Lower lobe of right lung (tissue), 2 donors: Measurements from ENCODE around the gene DPP7. TPM values are rescaled to one million over a fixed set of nuclear protein-coding genes. Genes with fewer than 3 reads are reported as not detected.

Experiments
- ATAC-seq, 2 donors: fragments of 200-7000 bp; cut with Tn5 transposase; one replicate each; pipeline ENCODE4 v1.9.1; 2020 to 2022; ENCODE audit warnings: mild to moderate bottlenecking in 2 of 2, moderate library complexity in 2 of 2
- DNase-seq: peaks from one replicate; pipeline ENCODE4 v3.0.0-alpha.2; 2020
- H3K27ac ChIP-seq: fragments of 200-600 bp; one replicate; pipeline ENCODE4 v1.8.0; 2022
- H3K27me3 ChIP-seq: fragments of 200-600 bp; one replicate; pipeline ENCODE4 v1.8.0; 2022; ENCODE audit warnings: low read depth
- H3K36me3 ChIP-seq: fragments of 200-600 bp; one replicate; pipeline ENCODE4 v1.8.0; 2022; ENCODE audit warnings: mild to moderate bottlenecking
- H3K4me1 ChIP-seq: fragments of 200-600 bp; one replicate; pipeline ENCODE4 v1.8.0; 2022
- H3K4me3 ChIP-seq: fragments of 200-600 bp; one replicate; pipeline ENCODE4 v1.8.0; 2022; ENCODE audit warnings: mild to moderate bottlenecking
- H3K9me3 ChIP-seq: fragments of 200-600 bp; one replicate; pipeline ENCODE4 v1.8.0; 2022
- intact Hi-C: fragments of 100-400 bp; cut with DNase I; formaldehyde crosslinking; loops from one replicate; pipeline ENCODE4 v1.11.0; 2022
- total RNA-seq: library from RNA; stranded (reverse); fragmentation: NEBNext Ultra II Directional; extraction: Animal tissue kit (Norgen Biotek cat#: 25700); gene quantifications from one replicate; pipeline ENCODE4 v1.2.1, GENCODE V29; 2021
- TF ChIP-seq, protein P1 (sequence below): fragments of 200-600 bp; IDR thresholded peaks from one replicate; pipeline ENCODE4 v1.8.0; 2022; ENCODE audit warnings: antibody characterized with exemption, mild to moderate bottlenecking
- donor health status: DM: no; HTN: yes; CAD: no; lungs with severe emphysema.

Gene DPP7
- total RNA-seq, 1 donor from 2014 or later = 190 TPM

GRCh38 chr9:137116728-137117127 lies 2.2 kb upstream of the DPP7 start:
- H3K27ac ChIP-seq = no peak overlapping the region
- no peaks in the 10 kb centered on the region for H3K9me3 ChIP-seq
- TF ChIP-seq, protein P1, sequence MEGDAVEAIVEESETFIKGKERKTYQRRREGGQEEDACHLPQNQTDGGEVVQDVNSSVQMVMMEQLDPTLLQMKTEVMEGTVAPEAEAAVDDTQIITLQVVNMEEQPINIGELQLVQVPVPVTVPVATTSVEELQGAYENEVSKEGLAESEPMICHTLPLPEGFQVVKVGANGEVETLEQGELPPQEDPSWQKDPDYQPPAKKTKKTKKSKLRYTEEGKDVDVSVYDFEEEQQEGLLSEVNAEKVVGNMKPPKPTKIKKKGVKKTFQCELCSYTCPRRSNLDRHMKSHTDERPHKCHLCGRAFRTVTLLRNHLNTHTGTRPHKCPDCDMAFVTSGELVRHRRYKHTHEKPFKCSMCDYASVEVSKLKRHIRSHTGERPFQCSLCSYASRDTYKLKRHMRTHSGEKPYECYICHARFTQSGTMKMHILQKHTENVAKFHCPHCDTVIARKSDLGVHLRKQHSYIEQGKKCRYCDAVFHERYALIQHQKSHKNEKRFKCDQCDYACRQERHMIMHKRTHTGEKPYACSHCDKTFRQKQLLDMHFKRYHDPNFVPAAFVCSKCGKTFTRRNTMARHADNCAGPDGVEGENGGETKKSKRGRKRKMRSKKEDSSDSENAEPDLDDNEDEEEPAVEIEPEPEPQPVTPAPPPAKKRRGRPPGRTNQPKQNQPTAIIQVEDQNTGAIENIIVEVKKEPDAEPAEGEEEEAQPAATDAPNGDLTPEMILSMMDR = no peak
- peaks cover 16% of the 10 kb centered on the region for H3K36me3 ChIP-seq
- intact Hi-C loops = no loop called here
- no peaks in the 10 kb centered on the region for H3K27me3 ChIP-seq
- DNase-seq (no peak), ATAC-seq (no peak)
- H3K4me3 ChIP-seq = no peak overlapping the region
- peaks cover 14% of the 10 kb centered on the region for H3K4me1 ChIP-seq

DNA sequence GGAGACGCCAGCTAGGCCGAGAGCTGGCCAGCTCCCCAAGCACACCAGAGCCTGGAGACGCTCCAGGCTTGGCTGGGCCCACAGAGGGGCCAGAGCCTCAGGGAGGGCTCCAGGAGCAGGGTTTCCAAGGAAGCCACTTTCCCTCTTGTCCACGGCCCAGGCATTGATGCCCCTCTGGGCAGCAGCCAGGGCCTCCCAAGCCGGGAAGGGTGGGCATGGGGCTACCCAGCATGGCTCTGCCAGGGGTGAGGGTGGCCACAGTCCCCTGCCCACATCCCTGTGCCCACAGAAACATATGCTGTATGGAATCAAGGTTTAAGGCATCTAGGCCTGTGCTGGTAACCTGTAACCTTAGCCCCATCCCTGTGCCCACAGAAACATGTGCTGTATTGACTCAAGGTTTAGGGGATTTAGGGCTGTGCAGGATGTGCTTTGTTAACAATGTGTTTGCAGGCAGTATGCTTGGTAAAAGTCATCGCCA lies 1.5 kb upstream of the DPP7 start:
- intact Hi-C loops = no loop called here
- H3K36me3 ChIP-seq = peaks cover 21% of the 10 kb centered on the region
- no peak for ATAC-seq

GRCh38 chr9:137115394-137116026 lies 977 bp upstream of the DPP7 start:
- DNase-seq (no peak), ATAC-seq (peak in 1 of 2 donors; percentile 1)
- H3K4me3 ChIP-seq = peak overlapping the region; percentile 85
- H3K36me3 ChIP-seq = peaks cover 25% of the 10 kb centered on the region
- no peaks in the 10 kb centered on the region for H3K9me3 ChIP-seq
- H3K27me3 ChIP-seq = no peaks in the 10 kb centered on the region
- intact Hi-C loops = no loop called here
- H3K27ac ChIP-seq = no peak overlapping the region
- TF ChIP-seq, protein P1 = no peak
- H3K4me1 ChIP-seq = peaks cover 14% of the 10 kb centered on the region

More for the DNA sequence above, 1.5 kb upstream of the DPP7 start:
- Histone ChIP-seq H3K9me3 (no peaks in the 10 kb centered on the region), H3K27ac (no peak overlapping the region), H3K4me3 (no peak overlapping the region), H3K27me3 (no peaks in the 10 kb centered on the region), H3K4me1 (peaks cover 14% of the 10 kb centered on the region)
- DNase-seq = no peak
- TF ChIP-seq, protein P1 = no peak

DNA sequence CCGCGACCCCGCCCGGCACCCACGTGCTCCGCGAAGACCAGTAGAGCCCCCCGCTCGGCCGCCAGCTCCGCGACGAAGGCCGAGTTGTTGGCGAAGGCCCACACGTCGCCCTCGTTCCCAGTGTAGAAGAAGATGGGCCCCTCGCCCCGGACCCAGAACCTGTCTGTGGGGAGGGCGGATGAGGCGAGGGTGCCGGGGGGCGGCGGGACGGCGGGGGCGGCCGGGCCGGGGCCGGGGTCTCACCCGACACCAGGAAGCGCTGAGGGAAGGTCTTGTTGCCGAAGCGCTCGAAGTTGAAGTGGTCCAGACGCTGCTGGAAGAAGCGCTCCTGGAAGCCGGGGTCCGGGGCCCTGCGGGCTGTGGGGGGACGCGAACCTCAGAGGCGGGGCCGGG lies 317 bp downstream of the DPP7 start:
- DNase-seq (peak; percentile 47), ATAC-seq (peak; percentile 1 to 13)
- Histone ChIP-seq H3K4me1 (peaks cover 14% of the 10 kb centered on the region), H3K9me3 (no peaks in the 10 kb centered on the region), H3K27me3 (no peaks in the 10 kb centered on the region), H3K36me3 (peaks cover 37% of the 10 kb centered on the region), H3K4me3 (peak overlapping the region; percentile 85), H3K27ac (peak overlapping the region; percentile 69)
- intact Hi-C loops = no loop called here
- TF ChIP-seq, protein P1 = no peak

DNA sequence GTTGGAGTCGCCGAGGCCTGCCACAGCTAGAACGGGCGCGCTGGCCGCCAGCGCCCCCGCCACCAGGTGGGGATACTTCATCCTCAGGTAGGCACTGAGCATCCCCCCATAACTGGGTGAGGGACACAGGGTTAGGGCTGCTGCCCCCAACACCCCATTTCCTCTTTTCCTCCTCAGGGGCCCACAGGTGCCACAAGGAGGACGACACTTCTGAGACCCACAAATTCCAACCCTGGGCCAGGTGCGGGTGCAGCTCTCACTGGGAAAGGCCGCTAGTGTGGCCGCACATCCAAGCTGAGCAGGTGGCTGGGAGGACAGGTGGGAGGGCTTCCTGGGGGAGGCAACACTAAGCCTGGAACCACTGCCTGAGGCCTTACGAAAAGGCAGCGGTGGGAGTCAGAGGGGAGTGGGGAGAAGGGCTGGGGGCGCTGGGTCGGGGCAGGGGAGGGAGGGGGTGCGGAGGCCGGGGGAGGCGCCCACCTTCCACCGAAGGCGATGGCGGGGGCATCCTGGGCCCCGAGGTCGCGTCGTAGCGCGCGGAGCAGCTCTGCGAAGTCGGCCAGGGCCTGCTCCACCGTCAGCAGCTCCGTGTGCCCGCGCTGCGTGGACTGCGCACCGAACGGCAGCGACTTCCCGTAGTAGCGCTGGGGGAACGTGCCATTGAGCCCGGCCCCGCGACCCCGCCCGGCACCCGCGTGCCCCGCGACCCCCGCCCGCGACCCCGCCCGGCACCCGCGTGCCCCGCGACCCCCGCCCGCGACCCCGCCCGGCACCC lies 961 bp downstream of the DPP7 start:
- no peak for ATAC-seq

More for the DNA sequence above, 961 bp downstream of the DPP7 start:
- peak overlapping the region; percentile 85 for H3K4me3 ChIP-seq
- intact Hi-C loops = no loop called here
- peaks cover 44% of the 10 kb centered on the region for H3K36me3 ChIP-seq
- no peaks in the 10 kb centered on the region for H3K9me3 ChIP-seq
- H3K27ac ChIP-seq = no peak overlapping the region
- H3K27me3 ChIP-seq = no peaks in the 10 kb centered on the region
- no peak for DNase-seq
- TF ChIP-seq, protein P1 = no peak
- H3K4me1 ChIP-seq = peaks cover 14% of the 10 kb centered on the region
